ENCODE measurements around the gene SLC44A5.

The SLC44A5 gene

DNA sequence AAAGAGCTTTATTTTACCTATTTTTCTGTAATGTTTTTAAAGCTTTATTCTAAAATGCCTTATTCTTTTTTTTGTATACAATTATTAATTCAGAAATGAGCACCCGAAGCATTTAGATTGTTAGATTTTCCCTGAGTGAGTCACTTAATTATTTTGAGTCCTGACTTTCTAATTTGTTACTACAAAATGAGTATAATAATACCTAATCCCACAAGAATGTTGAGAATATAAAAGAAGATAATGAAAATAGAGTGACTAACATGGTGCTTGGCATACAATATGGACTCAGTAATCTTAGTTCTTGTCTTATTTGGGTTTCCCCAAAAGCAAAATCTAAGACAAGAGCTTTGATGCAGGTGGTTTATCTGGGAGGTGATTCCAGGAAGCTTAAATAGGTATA is 334.5 kb downstream of the SLC44A5 start:
- Histone ChIP-seq H3K79me2 (ENCODE audit: control insufficient read depth, insufficient read depth, low read length, poor library complexity) (no peaks in the 10 kb centered on the region), H3K4me1 (ENCODE audit: control insufficient read depth in 1 of 2, insufficient read depth in 2 of 2, low read length in 2 of 2) (no peaks in the 10 kb centered on the region), H4K12ac (ENCODE audit: low read depth, low read length) (no peak overlapping the region), H3K36me3 (ENCODE audit: control insufficient read depth in 1 of 2, insufficient read depth in 2 of 2, low read length in 2 of 2) (no peaks in the 10 kb centered on the region), H3K27me3 (ENCODE audit: insufficient read depth, low read length) (no peaks in the 10 kb centered on the region), H3K9ac (ENCODE audit: low read length) (no peak overlapping the region), H3K23ac (ENCODE audit: low read length) (no peak overlapping the region), H2BK120ac (ENCODE audit: insufficient read depth, low read length, poor library complexity) (no peak overlapping the region), H3K4ac (ENCODE audit: low read depth, low read length) (no peak overlapping the region), H3K4me2 (ENCODE audit: low read length) (no peak overlapping the region), H4K8ac (ENCODE audit: low read depth, low read length) (no peak overlapping the region), H3K18ac (ENCODE audit: low read length) (no peak overlapping the region), H3K79me1 (ENCODE audit: low read length) (no peaks in the 10 kb centered on the region), H2BK12ac (ENCODE audit: low read length) (no peak overlapping the region), H3K27ac (ENCODE audit: low read depth, low read length) (no peak overlapping the region), H2AK5ac (ENCODE audit: low read length) (no peak overlapping the region), H3K4me3 (ENCODE audit: low read depth, low read length) (no peak overlapping the region), H2AFZ (ENCODE audit: insufficient read depth, low read length, poor library complexity) (no peak overlapping the region), H4K91ac (ENCODE audit: low read depth, low read length) (no peak overlapping the region), H2BK5ac (ENCODE audit: low read depth, low read length, poor library complexity) (no peak overlapping the region), H3K14ac (ENCODE audit: low read length) (no peak overlapping the region), H3K9me3 (ENCODE audit: insufficient read depth, low read depth, low read length) (no peaks in the 10 kb centered on the region)
- no CpG with 5 or more reads among the region's 1 CpG for WGBS (ENCODE audit: extremely low coverage, insufficient coverage, insufficient read length)
- DNase-seq, result no peak

- H3K14ac ChIP-seq (ENCODE audit: low read length), result no peak overlapping the region
- no peak overlapping the region for H3K4me2 ChIP-seq (ENCODE audit: low read length)
- no peaks in the 10 kb centered on the region for H3K36me3 ChIP-seq (ENCODE audit: control insufficient read depth in 1 of 2, insufficient read depth in 2 of 2, low read length in 2 of 2)
- H4K91ac ChIP-seq (ENCODE audit: low read depth, low read length), result no peak overlapping the region
- H3K4ac ChIP-seq (ENCODE audit: low read depth, low read length), result no peak overlapping the region
- no CpG with 5 or more reads among the region's 1 CpG for WGBS (ENCODE audit: extremely low coverage, insufficient coverage, insufficient read length)
- no peak overlapping the region for H2AFZ ChIP-seq (ENCODE audit: insufficient read depth, low read length, poor library complexity)
- no peaks in the 10 kb centered on the region for H3K79me1 ChIP-seq (ENCODE audit: low read length)
- H4K8ac ChIP-seq (ENCODE audit: low read depth, low read length), result no peak overlapping the region
- H3K27me3 ChIP-seq (ENCODE audit: insufficient read depth, low read length), result no peaks in the 10 kb centered on the region
- no peak overlapping the region for H3K4me3 ChIP-seq (ENCODE audit: low read depth, low read length)
- no peak overlapping the region for H3K27ac ChIP-seq (ENCODE audit: low read depth, low read length)
- no peak overlapping the region for H3K9ac ChIP-seq (ENCODE audit: low read length)
- no peaks in the 10 kb centered on the region for H3K9me3 ChIP-seq (ENCODE audit: insufficient read depth, low read depth, low read length)
- H2BK12ac ChIP-seq (ENCODE audit: low read length), result no peak overlapping the region
- H3K4me1 ChIP-seq (ENCODE audit: control insufficient read depth in 1 of 2, insufficient read depth in 2 of 2, low read length in 2 of 2), result no peaks in the 10 kb centered on the region
- H3K79me2 ChIP-seq (ENCODE audit: control insufficient read depth, insufficient read depth, low read length, poor library complexity), result no peaks in the 10 kb centered on the region
- H2BK120ac ChIP-seq (ENCODE audit: insufficient read depth, low read length, poor library complexity), result no peak overlapping the region
- no peak for DNase-seq
- H4K12ac ChIP-seq (ENCODE audit: low read depth, low read length), result no peak overlapping the region
- no peak overlapping the region for H3K23ac ChIP-seq (ENCODE audit: low read length)
- H3K18ac ChIP-seq (ENCODE audit: low read length), result no peak overlapping the region
- H2BK5ac ChIP-seq (ENCODE audit: low read depth, low read length, poor library complexity), result no peak overlapping the region
- H2AK5ac ChIP-seq (ENCODE audit: low read length), result no peak overlapping the region
Measured at GRCh38 chr1:75275631-75276030, 335.3 kb downstream of the SLC44A5 start.

GRCh38 chr1:75274920-75275506 is 335.9 kb downstream of the SLC44A5 start:
- Histone ChIP-seq H3K4ac (ENCODE audit: low read depth, low read length) (no peak overlapping the region), H3K18ac (ENCODE audit: low read length) (no peak overlapping the region), H3K9ac (ENCODE audit: low read length) (no peak overlapping the region), H2AK5ac (ENCODE audit: low read length) (no peak overlapping the region), H4K12ac (ENCODE audit: low read depth, low read length) (no peak overlapping the region), H3K4me1 (ENCODE audit: control insufficient read depth in 1 of 2, insufficient read depth in 2 of 2, low read length in 2 of 2) (no peaks in the 10 kb centered on the region), H3K9me3 (ENCODE audit: insufficient read depth, low read depth, low read length) (no peaks in the 10 kb centered on the region), H3K27me3 (ENCODE audit: insufficient read depth, low read length) (no peaks in the 10 kb centered on the region), H3K36me3 (ENCODE audit: control insufficient read depth in 1 of 2, insufficient read depth in 2 of 2, low read length in 2 of 2) (no peaks in the 10 kb centered on the region), H3K14ac (ENCODE audit: low read length) (no peak overlapping the region), H4K8ac (ENCODE audit: low read depth, low read length) (no peak overlapping the region), H2BK5ac (ENCODE audit: low read depth, low read length, poor library complexity) (no peak overlapping the region), H3K27ac (ENCODE audit: low read depth, low read length) (no peak overlapping the region), H3K4me3 (ENCODE audit: low read depth, low read length) (no peak overlapping the region), H3K79me1 (ENCODE audit: low read length) (no peaks in the 10 kb centered on the region), H2BK120ac (ENCODE audit: insufficient read depth, low read length, poor library complexity) (no peak overlapping the region), H4K91ac (ENCODE audit: low read depth, low read length) (no peak overlapping the region), H2AFZ (ENCODE audit: insufficient read depth, low read length, poor library complexity) (no peak overlapping the region), H3K79me2 (ENCODE audit: control insufficient read depth, insufficient read depth, low read length, poor library complexity) (no peaks in the 10 kb centered on the region), H3K4me2 (ENCODE audit: low read length) (no peak overlapping the region), H2BK12ac (ENCODE audit: low read length) (no peak overlapping the region), H3K23ac (ENCODE audit: low read length) (no peak overlapping the region)
- DNase-seq, result no peak

- no peak for DNase-seq
- no CpG with 5 or more reads among the region's 2 CpGs for WGBS (ENCODE audit: extremely low coverage, insufficient coverage, insufficient read length)
- H3K14ac ChIP-seq (ENCODE audit: low read length), result no peak overlapping the region
- H3K4me2 ChIP-seq (ENCODE audit: low read length), result no peak overlapping the region
- H3K36me3 ChIP-seq (ENCODE audit: control insufficient read depth in 1 of 2, insufficient read depth in 2 of 2, low read length in 2 of 2), result no peaks in the 10 kb centered on the region
- no peak overlapping the region for H4K8ac ChIP-seq (ENCODE audit: low read depth, low read length)
- no peak overlapping the region for H2AK5ac ChIP-seq (ENCODE audit: low read length)
- H4K12ac ChIP-seq (ENCODE audit: low read depth, low read length), result no peak overlapping the region
- no peaks in the 10 kb centered on the region for H3K9me3 ChIP-seq (ENCODE audit: insufficient read depth, low read depth, low read length)
- no peak overlapping the region for H3K27ac ChIP-seq (ENCODE audit: low read depth, low read length)
- no peaks in the 10 kb centered on the region for H3K79me2 ChIP-seq (ENCODE audit: control insufficient read depth, insufficient read depth, low read length, poor library complexity)
- H2BK120ac ChIP-seq (ENCODE audit: insufficient read depth, low read length, poor library complexity), result no peak overlapping the region
- H3K79me1 ChIP-seq (ENCODE audit: low read length), result no peaks in the 10 kb centered on the region
- H3K18ac ChIP-seq (ENCODE audit: low read length), result no peak overlapping the region
- no peak overlapping the region for H4K91ac ChIP-seq (ENCODE audit: low read depth, low read length)
- H3K27me3 ChIP-seq (ENCODE audit: insufficient read depth, low read length), result no peaks in the 10 kb centered on the region
- no peak overlapping the region for H2AFZ ChIP-seq (ENCODE audit: insufficient read depth, low read length, poor library complexity)
- no peak overlapping the region for H3K9ac ChIP-seq (ENCODE audit: low read length)
- H3K4ac ChIP-seq (ENCODE audit: low read depth, low read length), result no peak overlapping the region
- H3K23ac ChIP-seq (ENCODE audit: low read length), result no peak overlapping the region
- no peak overlapping the region for H2BK5ac ChIP-seq (ENCODE audit: low read depth, low read length, poor library complexity)
- no peak overlapping the region for H2BK12ac ChIP-seq (ENCODE audit: low read length)
- no peaks in the 10 kb centered on the region for H3K4me1 ChIP-seq (ENCODE audit: control insufficient read depth in 1 of 2, insufficient read depth in 2 of 2, low read length in 2 of 2)
- no peak overlapping the region for H3K4me3 ChIP-seq (ENCODE audit: low read depth, low read length)
Measured at GRCh38 chr1:75273110-75273509, 337.8 kb downstream of the SLC44A5 start.

All from trophoblast cell (in vitro differentiated cells and primary cell).